ENCODE data around the gene TRIM7.

DNA sequence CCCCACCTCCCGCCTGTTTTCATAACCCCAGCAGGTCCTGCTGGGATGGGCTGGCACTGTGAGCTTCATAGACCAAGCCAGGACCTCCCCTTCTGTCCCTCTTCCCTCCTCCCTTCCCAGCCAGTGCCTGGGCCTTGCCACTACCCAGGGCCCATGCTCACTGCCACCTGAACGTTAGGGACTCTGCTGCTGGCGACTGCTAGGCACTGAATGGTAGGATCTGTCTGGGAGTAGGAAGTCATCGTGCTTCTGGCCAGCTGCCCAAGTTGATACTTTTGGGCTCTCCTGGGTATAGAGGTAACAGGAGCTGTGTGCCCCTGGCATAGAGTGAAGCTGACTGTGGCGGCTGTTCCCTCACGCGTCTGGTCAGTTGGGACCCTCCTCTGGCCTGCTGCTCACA, 26.4 kb upstream of the TRIM7 start:
- TF ChIP-seq, protein P1, sequence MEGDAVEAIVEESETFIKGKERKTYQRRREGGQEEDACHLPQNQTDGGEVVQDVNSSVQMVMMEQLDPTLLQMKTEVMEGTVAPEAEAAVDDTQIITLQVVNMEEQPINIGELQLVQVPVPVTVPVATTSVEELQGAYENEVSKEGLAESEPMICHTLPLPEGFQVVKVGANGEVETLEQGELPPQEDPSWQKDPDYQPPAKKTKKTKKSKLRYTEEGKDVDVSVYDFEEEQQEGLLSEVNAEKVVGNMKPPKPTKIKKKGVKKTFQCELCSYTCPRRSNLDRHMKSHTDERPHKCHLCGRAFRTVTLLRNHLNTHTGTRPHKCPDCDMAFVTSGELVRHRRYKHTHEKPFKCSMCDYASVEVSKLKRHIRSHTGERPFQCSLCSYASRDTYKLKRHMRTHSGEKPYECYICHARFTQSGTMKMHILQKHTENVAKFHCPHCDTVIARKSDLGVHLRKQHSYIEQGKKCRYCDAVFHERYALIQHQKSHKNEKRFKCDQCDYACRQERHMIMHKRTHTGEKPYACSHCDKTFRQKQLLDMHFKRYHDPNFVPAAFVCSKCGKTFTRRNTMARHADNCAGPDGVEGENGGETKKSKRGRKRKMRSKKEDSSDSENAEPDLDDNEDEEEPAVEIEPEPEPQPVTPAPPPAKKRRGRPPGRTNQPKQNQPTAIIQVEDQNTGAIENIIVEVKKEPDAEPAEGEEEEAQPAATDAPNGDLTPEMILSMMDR (conservative IDR thresholded peaks at IDR 0.05; ENCODE audit: low read depth, low read length) = no peak
- TF ChIP-seq EZH2phosphoT487 (IDR thresholded peaks at IDR 0.05; ENCODE audit: borderline replicate concordance, low read length) = no peak
